Activated naive CD4-positive, alpha-beta T cell (primary cell): ENCODE results near the gene TFAP2A.

Experiments
- DNase-seq, 4 experiments: peaks; one replicate each; lab custom pipeline; 2025; lab: John Stamatoyannopoulos, UW

Gene TFAP2A

DNA sequence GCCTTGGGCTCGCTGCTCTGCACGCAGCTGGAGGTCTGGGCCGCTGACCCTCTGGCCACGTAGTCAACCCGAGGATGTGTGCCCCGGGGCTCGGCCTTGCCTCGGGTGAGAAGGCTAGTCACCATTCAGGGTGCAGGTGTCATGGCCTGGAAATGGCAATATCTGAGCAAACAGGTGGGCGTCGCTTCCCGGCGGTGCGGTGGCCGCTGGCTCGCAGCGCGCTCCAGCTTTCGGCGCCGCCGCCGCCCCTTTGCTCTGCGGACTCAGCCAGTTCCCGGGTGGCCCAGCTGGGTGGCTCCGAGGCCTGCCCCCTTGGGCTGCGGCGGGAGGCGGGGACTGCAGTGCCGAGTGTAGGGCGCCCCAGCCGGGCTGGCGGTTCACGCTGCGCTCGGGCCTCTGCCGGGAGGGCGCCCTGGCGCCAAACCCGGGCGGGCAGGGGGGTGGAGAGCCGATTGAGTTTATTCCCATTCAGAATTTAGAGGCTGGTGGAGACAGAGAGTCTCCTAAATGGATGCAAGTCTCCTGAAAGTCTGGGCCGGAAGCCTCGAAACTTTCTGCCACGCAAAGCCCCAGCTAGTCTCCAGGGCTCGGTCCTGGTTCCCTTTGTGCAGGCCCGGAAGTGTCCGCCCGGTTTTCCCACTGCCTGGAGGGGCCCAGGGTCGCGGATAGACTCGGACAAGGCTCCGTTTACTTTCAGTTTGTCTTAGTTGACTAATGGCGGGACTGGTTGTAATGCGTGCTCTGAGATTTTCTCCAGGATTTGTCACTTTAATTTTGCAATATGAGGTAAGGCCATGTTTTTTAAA is 11.3 kb upstream of the TFAP2A start:
- no peak for DNase-seq

DNA sequence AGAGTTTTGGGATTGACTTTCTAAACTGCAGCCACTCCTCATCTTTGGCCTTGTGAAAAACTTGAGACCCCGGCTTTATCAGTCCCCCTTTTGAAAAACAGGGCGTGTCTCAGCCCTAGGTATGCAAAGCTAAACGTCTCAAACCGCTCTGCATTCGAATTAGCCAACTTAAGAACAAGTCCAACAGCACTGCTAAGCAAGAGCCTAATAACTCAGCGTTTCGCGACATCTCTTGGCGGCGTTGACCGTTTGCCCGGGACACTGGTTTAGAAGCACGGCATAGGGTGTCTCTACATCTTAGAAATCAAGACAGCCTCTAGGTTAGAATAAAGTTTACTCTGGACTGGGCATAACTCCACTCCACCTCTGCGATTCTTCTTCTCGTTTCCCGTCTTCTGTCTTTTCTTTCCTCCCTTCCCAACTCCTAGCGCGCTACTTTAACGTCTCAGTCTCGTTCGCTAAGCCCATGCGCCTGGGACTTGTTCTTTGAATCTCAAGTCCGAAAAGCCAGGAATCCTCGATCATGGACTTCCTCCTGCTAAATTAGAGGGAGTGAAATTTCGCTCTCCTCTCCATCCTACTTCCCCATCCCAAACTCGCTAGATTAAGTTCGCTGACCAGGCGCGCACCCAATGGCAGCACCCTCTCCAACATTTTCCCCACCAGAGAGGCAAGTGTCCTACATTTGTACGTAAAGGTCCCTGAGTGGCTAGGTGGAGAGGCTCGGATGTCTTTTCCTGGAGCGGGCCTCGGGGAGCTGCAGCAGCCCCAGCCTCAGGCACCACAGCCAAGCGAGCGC is 10.5 kb upstream of the TFAP2A start:
- DNase-seq, result no peak

DNA sequence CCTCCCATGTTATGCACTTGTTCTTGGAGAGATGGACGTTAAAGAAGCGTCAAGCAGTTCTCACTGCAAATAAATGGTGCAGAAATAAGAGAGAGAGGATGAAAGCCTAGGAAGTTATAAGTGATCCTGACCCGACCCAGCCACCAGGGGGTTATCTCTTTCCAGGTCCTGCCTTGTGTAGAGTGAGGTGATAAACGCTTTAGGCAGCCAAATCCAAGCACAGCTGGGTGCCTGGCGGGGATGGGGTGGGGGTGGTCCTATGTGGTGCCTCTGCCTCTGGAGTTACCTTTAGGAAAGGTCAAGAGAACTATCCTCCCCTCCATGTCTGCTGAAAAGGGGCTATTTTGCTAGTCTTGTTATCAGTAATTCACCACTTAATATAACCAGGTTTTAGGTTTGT is 9.2 kb upstream of the TFAP2A start:
- DNase-seq, result no peak

DNA sequence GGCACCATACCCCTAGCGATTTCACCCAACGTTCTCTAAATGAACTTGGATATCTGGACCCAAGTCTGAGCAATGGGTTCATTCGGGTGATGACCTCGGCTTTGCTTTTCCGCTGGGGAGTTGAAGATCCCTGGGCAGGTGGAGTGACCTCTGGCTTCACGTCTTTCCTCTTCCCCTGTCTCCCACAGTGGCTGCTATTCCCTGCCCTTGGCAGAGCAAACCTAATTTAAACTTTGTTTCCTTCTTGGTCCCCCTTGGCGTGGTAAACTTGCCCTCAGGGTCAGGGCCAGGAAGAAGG is 7.8 kb upstream of the TFAP2A start:
- no peak for DNase-seq

DNA sequence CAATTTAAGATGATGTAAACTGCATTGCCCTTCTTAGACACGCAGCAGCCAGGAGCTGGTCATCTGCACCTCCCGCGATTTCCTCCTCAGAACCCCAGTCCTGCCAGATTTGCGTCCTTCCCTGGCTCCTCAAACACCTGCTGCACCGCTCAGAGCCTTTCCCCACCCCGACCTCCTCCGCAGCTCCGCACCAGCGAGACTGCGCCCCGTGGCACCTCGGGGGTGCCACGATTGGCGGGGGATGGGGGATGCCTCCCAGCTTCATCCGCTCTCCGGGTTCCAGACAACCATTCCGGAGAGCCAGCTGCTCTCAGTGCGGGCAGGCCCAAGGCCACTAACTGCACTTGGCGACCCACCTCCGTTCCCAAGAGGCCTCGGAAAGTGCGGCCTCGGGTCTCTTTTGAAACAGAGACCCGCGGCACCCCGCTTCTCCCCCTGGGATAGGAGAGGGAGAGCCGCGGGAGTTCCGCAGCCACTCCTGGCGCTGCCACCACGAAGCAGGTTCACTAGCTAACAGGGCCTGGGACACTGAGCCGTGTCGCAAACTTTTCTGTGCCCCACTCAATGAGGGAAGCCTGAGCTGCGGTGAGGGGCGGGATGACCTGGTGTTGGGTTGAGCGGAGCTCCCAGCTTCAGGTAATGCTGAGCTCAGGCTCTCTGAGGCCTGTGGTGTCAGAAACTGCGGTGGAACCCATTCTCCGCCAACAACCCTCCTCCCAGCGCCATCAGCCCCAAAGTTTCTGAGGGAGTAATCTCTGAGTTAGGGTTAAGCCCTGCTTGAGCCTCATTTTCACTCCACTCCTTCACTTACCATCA is 7.3 kb upstream of the TFAP2A start:
- no peak for DNase-seq

DNA sequence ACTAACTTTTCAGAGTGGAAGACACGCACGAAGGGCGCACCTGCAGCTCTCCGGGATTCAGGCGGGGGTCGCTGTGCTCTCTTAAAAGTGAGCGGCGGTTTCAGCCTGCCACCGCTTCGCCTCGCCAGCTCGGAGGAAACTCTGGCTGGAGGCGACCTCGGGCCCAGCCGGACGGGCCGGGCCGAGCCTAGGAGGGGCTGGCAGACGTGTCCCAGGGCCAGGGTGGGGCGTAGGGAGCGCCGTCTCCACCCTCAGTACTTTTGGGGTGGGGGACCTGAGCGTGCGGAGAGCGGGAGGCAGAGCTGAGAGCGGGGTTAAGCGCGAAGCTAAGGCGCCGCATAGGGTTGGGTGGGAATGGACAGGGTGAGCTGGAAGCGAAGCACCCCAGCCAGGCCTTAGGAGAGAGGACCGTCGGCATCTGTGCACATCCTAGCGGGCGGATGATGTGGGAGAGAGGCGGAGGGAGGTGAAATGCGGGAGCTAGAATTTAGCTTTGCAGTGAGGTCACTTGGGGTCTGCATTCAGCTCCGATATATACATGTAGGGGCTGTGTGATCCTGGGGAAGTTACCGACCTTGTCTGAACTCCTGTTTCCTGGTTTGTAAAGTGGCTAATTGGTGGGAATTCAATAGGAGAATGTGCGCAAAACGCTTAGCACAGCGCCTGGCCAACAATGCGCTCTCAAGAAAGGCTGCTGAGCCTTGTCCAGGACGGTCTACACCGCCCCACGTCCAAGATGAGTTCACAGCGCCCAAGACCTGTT is 6.5 kb upstream of the TFAP2A start:
- DNase-seq, result no peak

DNA sequence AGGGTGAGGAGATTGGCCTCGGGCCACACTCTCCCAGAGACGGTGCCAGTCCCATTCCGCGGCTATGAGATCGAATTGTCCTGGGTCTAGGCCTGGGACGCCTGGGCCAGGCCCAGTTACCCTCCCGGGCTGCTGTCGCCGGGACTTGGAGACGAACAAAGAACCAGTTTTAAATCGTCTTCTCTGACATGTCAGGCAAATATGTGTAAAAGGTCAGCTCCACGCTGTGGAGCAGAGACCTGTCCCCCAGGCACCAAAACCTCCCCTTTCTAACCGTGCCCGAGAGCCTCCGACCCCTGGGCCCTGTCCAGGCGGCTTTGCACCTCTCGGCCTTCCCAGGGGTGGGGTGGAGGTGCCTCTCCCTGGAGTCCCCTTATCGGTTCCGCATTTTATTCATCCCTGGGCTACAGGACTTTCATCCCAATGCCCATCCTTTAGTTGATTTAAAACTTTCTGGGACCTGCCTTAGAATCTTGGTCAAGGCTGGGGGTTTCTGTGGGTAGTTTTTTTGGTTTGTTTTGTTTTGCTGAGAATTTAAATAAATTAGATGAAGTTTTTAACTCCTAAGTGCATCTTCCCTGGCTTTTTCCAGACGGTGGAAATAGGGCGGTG is 5.8 kb upstream of the TFAP2A start:
- DNase-seq, result no peak

DNA sequence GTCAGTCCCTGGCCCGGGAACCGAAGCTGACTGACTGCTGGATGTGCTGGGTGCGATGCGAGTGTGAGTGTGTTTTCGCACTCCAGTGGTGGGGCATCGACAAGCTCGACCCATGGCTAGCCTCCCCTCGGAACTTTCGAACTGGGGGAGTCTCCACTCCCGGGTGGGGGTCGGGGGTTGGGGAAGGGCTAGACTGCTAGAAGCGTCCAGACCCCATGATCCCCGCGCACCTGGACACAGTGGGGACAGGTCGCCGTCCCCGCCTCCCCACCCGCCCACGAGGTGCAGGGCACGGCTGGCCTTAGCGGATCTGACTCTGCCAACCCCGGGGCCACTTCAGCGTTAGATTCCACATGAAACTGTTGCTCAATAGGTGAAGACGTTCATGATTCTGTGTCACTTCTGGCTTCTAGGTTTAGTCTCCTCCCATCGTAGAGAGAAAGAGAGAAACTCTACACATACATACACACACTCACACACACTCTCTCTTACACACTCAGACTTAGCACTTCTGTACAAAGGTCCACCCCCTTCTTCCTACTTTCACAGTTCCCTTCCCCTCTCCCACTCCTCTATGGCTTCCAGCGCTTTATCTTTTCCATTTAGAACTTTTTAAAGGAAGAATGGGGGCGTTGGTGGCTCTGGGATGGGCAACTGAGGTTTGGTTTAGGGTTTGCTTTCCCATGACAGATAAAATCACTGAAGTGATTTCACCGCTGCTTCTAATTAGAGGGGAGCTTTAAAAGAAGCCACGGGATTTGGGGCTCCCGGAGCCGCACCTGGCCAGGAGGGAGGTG is 5.1 kb upstream of the TFAP2A start:
- DNase-seq, result no peak

DNA sequence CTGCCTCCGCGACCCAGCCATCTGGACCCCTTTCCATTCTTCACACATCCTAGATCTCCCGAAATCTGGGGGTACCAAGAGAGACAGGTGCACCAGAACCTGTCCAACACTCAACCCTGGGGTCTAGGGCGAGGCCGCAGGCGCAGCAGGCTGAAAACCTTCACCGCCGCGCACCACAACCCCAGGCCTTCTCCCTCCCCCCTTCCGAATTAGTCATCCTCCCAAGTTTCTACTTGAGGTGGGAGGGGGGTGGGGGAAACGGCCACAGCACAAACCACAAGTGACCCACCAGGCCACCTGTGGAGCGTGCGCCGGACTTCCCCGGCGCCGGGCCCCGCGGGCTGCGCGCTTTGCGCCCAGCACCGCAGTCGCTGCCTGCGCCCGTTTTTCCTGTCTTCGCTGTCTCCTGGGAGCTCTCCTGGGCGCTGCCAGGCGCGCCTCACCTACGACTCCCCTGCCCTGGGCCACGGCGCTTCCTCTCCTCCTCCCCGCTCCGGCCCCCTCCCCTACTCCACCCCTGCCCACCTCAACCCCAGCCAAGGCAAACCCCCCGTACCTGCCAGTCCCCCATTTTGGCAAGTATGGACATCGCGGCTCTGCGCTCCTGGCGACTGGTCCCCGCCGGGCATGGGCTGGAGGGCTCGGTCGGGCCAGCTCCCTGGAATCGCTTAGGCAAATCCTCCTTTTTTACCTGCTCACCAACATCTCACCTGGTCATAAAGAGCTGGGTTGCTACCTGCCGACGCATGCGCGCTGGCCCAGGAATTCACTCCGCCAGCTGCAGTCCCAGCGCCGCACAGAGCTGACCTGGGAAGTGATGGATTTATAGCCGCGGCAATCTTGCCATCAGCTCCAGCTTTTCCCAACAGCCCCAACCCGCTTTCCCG is 4.2 kb upstream of the TFAP2A start:
- DNase-seq, result no peak

DNA sequence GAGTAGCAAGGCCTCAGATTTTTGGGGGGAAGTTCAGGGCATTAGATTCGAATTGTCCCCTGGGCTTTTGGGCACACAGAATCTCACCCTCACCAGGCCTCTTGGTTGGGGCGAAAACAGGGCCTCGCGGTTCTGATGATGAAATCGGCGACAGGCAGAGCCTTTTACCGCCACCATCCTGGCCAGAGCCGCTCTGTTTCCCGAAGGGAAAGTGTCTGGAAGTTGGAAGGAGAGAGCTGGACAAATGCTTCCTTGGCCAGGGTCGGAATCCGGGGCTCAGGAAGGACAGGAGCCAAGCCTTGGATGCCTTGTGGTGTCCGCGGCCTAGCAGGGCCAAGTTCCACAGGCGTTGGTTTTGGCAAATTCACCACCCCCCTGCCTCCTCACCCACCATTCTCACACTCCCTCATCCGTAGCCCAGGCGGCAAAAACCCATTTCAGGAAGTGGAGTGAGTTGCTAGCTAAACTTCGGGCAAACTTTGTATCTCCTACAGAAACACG is 3.5 kb upstream of the TFAP2A start:
- no peak for DNase-seq

DNA sequence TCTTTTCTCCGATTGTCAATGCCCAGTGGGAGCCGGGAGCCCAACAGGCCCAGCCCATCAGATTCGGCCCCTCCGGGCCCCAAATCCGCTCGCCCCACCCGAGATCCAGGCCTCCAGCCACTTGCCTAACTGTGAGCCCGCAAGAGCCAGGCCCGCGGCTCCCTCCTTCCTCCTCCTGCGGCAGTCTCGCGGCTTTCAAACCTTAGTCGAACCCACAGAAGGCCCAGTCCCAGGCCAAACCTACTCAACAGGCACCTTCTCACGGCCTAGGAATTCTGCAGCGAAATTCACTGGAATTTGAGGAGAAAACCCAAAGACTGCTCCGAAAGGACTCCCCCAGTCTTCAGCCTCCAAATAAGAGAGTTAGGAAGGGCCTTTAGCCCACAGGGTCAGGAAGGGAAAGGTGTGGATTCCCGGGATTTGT is 2.8 kb upstream of the TFAP2A start:
- no peak for DNase-seq

DNA sequence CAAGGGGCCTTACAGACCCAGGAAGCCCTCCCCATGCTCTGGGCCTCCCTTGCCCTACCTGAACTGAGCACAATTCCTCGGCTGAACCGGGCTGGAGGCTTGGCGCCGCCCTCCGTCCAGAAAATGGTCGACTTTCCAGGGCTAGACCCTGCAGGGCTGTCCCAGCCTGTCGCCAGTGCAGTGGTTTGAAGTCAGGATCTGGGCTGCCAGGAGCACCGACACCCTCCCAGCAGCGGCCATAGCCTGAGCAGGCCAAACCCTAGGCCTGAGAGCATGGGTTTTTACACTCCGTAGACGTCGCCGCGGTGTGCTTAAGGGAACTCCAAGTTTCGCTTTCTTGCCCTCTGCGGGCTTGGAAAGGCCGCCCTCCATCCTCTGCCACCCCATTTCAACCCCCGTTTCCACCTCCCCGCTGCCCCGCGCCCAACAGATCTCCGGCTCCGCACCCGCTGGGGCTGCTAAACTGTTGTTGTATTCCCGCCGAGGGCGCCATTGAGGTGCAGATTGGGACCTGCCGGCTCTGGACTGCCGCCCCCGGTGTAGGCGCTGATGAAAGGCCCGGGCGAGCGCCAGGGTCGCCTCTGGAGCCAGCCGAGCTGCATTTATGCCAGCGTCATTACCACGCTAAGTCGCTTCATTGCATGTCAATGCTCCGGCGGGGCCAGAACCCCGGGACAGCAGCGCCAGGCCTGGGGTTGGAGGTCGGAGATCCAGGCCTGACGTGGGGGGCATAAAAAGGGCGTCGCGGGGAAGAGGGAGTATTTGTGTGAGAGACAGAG is 2.2 kb upstream of the TFAP2A start:
- no peak for DNase-seq

DNA sequence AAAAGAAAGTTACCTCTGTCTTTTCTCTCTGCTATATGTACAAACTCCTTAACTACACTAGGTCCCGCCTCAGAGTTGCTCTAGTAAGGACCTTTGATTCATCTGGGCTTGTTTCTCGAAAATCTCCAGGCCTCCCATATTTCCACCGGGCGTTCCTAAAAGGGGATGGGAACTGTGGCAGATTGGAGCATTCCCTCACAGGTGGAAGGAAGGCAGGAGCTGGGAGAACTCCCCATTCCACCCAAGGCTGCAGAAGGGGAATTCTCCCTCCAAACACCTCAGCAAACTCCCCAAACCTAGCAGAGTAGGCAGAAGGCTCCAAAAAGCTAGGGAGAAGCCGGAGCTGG is 1.6 kb upstream of the TFAP2A start:
- DNase-seq, result no peak

DNA sequence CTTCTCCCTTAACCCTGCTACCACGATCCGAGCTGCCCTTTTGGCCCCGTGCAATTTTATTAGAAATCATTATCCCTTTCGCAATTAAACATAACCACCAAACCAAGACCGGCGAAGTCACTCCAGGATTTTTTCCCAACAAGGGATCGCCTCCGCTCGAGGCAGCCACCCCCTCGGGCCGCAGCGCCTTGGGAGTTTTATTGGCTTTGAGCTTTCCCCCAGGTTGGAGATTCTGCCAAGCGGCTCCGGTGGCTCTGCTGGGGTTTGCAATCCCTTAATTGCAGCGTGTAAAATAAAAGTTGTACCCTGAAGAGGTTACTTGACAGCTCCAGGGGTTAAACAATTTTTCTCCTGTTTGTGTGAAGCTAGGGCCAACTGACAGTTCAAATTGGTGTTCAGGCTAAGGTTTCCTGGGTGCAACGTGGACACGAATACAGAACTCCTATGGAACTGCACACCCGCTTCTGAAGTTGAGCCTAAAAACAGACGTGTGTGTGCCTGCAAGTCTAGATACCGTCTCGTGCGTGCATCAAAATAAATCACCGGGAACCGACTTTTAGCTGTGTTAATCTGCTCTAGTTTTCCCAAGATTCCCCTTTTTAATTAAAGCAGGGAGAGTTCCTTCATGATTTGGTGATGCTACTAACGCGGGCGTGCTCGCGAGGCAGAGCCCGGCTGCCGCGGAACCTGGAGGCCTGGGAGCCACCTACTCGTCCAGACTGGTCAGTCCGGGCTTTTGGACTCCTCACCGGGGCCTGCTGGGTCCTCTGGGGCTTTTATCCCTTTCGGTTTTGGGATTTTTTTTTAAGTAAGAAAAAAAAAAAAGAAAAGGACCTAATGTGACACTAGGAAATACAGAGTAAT is 975 bp upstream of the TFAP2A start:
- DNase-seq, result no peak

DNA sequence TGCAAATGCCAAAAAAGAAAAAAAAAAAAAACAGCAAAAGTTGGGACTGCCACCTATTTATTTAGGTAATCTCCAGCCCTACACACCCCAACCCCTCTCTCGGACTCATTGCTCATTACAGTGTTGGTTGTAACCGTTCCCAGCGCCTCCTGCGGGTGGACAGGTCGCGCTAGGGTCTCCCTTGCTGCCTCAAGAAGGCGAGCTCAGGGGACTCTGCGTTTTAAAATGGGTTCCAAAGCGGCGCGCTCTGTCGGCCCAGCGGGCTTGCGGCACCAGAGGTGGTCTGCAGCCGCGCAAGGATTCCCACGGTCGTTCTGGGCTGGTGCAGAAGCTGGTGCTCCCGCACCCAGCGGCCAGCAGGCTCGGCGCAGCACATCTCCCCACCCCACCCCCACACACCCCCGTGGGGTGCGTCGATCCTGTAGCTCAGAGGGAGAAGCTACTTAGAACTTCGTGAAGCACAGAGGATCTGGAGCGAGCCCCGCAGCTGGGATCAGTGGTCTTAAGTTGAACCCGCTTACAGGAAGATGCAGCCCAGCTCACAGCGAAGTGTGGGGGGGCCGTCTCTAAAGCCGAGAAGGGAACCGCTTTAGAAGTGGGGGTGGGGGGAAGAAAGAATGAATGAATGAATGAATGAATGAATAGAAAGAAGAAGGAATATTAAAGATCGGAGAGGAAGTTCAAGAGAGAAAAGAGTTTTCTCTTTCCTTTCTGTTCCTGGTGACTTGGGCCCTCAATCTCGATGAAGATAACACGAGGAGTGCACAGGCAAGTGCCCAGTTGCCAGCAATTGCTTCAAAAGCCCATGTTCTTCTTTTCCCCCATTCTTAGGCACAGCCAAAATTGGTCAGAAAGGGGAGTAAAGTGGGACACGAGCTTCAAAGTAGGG is 780 bp downstream of the TFAP2A start:
- DNase-seq, result no peak

DNA sequence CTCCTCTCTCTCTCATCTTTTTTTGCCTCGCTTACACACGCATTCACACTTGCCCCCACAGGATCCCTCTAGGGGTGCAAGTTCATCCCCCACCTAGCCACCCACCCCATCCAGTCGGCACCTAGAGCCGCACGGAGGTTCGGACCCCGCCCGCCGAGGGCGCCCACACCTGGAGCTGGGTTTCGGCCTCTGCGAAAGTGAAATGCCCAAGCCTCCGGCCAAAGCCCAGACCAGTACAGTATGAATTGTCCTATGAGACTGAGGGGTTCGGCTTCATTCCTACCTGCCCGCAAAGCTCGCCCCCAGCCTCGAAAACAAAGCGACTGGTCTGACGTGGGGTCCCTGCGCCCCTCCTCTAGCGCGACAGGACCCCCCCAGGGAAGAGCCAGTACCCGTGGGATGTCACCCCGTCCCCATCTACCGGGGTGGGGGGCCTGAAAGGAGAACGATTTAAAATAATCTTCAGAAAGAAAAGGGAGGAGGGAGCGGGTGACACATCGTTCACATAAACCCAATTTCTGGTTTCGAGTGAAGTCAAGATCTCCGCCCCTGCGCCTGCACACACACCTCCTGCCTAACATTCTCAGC is 1.5 kb downstream of the TFAP2A start:
- no peak for DNase-seq
